DOHH2 (cell line): ENCODE data around the gene ARHGAP24.

Experiments
- CTCF ChIP-seq: fragments of 200-600 bp; sonication (generic); IDR thresholded peaks from one replicate; pipeline ENCODE4 v1.5.1; 2014; ENCODE audit warnings: antibody characterized with exemption, mild to moderate bottlenecking, low read depth, low read length; ENCODE audit not compliant: poor library complexity, severe bottlenecking
- EZH2phosphoT487 ChIP-seq: fragments of 200-600 bp; sonication (generic); IDR thresholded peaks from 2 replicates; pipeline ENCODE4 v1.6.1; 2017; ENCODE audit warnings: borderline replicate concordance, mild to moderate bottlenecking, antibody characterized with exemption, low read length, moderate library complexity, mixed read lengths

- no peak for TF ChIP-seq CTCF
- no peak for TF ChIP-seq EZH2phosphoT487
Observed at GRCh38 chr4:85492336-85492735, 17.4 kb downstream of the ARHGAP24 start.
